GM19455 (cell line): Measurements from ENCODE around the gene MLLT3.

Experiments used
- ATAC-seq: cut with Tn5 transposase; IDR thresholded peaks from one replicate; pipeline ENCODE4 v1.9.1; 2021; ENCODE audit not compliant: unreplicated experiment

The MLLT3 gene

DNA sequence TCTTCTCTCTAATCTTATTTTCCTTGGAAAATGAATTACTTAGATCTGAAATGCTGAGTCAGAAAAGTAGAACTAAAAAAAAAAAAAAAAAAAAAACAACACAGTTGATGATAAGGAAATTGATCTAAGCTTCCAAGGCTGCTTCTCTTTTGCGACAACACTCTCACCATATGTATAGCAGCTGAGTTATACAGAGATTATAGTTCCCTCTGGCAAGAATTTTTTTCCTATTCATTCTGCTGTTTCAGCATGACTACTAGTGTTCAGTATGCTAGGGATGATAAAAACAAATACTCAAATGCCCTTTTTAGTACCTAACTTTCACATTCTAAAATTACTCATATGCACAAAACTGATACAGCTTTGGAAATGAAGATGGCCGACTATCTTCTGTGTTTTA, 267.3 kb downstream of the MLLT3 start:
- no peak for ATAC-seq

DNA sequence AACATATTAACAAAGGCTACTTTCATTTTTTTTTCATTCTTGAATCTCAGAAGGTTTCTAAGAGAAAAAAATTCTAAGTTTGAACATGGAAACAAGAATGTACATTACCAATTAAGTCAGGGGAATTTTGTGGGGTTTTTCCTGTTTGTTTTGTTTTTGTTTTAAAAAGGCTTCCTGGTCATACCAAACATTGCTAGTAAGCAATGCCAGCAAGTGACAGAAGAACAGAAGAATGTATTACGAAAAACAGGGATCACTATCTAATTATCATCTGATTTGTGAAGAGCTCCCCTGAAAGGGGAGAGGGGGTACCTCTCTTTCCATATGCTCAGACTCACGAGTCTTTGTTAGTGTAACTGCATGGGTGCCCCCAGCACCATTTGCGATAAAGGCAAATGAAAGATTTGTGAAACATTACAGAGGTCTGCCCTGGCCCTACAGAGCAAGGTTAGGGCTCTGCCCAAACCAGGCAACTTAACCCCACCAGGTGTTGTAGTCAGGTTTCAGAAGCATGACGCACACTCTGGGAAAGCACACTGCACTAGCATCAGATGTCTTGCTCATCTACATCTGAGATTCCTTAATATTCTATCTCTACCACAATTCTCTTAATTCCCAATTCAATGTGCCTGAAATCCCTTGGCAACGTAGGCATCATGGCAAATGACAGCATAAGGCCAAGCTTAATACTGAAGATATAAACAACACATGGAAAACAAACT, 268.2 kb downstream of the MLLT3 start:
- no peak for ATAC-seq

GRCh38 chr9:20353524-20353923, 268.8 kb downstream of the MLLT3 start:
- peak; percentile 46 for ATAC-seq

GRCh38 chr9:20352591-20352990, 269.7 kb downstream of the MLLT3 start:
- no peak for ATAC-seq

DNA sequence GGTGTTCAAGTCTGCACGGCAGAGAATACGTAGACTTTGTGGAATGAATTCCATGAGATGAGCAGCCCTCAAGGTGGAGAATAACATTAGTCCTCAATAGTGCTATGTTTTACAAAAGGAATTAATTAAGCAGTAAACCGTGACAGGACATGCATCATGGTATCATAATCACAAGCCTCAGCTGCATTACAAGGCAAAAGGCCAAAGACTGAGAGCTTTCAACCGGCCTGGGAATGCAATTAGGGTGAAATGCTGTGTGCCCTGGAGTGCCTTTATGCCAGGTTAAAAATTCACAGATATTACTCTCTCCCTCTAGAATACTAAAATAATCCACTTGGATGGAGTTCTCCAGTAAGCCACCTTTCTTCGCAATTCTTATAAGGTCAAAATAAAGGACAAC, 270.6 kb downstream of the MLLT3 start:
- no peak for ATAC-seq

GRCh38 chr9:20349568-20349967, 272.7 kb downstream of the MLLT3 start:
- ATAC-seq = no peak

GRCh38 chr9:20343325-20343724, 279.0 kb downstream of the MLLT3 start:
- ATAC-seq = no peak

- ATAC-seq = no peak
Measured at GRCh38 chr9:20340511-20340861, 281.8 kb downstream of the MLLT3 start.

DNA sequence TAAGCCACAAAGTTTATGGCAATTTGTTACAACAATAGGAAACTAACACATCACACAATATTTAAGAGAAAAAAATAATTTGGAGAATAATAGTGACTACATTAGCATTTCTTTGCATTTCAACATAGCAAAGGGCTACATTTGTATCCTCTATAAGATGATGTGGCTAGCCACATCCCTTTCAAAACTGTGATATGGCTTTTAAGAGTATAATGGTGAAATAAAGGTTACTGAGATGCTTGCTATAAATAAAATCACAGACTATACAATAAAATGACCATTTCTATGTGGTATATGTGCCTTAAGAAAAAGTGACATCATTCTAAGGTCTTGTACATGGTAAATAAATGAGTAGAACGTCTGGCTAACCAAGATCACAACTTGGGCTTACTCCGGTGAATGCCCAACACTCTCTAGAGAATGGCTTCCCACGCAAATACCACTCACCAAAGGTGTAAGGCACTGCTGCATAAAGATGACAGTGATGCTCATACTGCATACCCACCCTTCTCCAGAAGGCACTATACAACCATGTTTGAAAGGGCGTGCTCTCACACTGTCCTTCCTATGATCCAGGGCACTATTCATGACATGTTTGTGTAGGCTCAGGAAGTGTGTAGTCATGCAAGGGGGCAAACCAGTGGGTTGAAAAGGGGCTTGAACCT, 286.5 kb downstream of the MLLT3 start:
- ATAC-seq = no peak

GRCh38 chr9:20333991-20334390, 288.3 kb downstream of the MLLT3 start:
- no peak for ATAC-seq

GRCh38 chr9:20331095-20331685, 291.1 kb downstream of the MLLT3 start:
- ATAC-seq = peak; percentile 71

- ATAC-seq = no peak
Measured at GRCh38 chr9:20330688-20331087, 291.6 kb downstream of the MLLT3 start.

- ATAC-seq = no peak
Measured at GRCh38 chr9:20326516-20326915, 295.8 kb downstream of the MLLT3 start.

DNA sequence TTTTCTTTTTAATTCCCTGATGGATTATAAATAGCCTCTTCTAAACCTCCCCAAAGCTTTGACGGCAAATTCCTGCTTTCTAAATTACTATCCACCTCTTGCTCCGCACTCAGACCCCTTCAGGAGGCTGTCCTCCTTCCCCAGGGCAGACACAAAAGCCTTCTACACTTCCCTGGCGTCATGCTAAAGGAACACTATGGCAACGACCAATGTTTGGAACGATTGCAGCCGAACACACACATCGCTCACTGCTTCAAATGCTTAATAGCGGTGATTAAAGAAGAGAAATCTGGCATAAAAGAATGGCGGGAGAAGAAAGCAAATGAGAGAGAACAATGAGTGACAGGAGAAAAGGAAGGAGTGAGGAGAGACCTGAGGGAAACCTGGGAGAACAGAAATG, 297.3 kb downstream of the MLLT3 start:
- no peak for ATAC-seq

GRCh38 chr9:20322212-20322611, 300.1 kb downstream of the MLLT3 start:
- no peak for ATAC-seq

GRCh38 chr9:20321423-20322082, 300.7 kb downstream of the MLLT3 start:
- ATAC-seq = no peak

GRCh38 chr9:20320921-20321320, 301.4 kb downstream of the MLLT3 start:
- ATAC-seq = no peak

DNA sequence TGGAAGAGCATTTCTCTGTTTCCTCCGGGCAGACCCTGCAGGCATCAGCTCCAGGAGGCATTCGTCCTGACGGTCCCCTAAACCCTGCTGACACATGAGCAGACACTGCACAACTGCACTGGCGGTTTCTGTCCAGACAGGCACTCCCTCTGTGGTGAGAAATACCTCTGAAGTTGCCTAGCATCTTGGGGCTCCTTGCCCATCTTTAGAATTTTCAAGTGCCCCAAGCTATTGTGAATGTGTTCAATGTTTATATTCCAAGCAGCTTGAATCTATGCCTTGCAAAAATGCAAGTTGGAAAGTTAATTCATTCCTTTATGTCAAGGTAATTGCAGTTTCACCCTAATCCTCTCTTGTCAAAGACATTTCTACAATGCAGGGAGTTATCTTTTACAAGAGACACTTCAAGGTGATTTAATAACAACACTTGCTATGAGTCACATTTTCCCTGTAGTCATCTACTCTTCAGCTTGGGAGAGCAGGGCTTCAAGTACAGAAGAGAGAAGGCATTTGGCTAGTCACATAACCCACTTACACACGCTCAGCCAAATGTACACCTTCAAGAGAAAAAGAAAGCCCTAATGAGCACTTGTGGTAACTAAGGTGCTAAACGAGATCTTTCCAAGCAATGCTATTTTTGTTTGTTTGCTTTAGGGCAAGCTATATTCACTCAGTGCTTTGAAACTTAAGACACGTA, 302.5 kb downstream of the MLLT3 start:
- ATAC-seq = no peak

DNA sequence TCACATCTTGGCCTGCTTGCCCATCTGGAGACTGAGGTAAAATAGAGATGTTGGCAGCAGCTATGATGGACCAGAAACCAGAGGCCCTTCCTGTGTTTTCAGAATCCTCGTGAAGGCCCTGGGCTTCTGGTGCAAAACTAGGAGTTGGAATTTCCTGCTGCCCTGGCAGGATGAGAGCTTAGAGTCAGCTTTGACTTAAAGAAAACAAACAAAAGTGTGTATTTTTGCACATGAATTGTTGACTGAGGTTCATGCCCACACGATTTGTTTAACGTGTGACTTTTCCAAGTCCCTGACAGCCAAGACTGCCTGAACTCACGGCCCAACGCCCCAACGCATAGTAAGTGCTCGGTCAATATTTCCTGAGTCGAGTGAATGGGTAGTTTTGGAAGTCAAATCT, 303.1 kb downstream of the MLLT3 start:
- no peak for ATAC-seq

DNA sequence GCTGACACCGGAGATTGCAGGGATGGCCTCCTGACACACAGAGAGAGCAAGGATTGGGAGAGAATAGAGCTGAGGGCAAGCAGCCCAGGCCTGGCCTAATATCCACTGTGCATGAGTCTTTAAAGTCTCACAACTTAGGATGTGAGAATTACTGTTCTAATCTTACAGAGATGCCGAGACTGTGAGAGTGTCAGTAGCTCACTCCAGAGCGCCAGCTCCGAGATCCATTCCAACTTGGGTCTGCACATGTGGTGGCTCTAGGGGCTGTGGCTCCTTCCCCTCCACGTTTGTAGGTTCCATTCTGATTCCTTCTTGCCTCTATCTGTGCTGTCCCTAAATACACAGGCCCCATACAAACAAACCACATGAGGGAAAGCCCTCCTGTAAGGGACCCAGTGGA, 304.6 kb downstream of the MLLT3 start:
- ATAC-seq = no peak

GRCh38 chr9:20316372-20316771, 305.9 kb downstream of the MLLT3 start:
- no peak for ATAC-seq
